ENCODE measurements around the gene NCLN. TPM values are rescaled to one million over a fixed set of nuclear protein-coding genes. Genes with fewer than 3 reads are reported as not detected.
A peak's percentile ranks its signal among the peaks of the same experiment; 100 is the strongest.
"Not testable (repeated sequence)": the region's sequence is repeated elsewhere in the genome, so short reads cannot be mapped to it uniquely, and the experiment has no call there.

The NCLN gene
- total RNA-seq, 4 donors from 2014 or later: 27.1 to 83.4 (median 38.2) TPM

GRCh38 chr19:3220576-3220975, 34.8 kb downstream of the NCLN start:
- Histone ChIP-seq H3K27me3 (peaks cover 3 to 39% of the 10 kb centered on the region in 2 donors), H3K36me3 (peaks cover 0 to 3% (median 0%) of the 10 kb centered on the region in 3 donors), H3K9me3 (no peaks in the 10 kb centered on the region), H3K4me1 (peaks cover 0 to 12% (median 0%) of the 10 kb centered on the region in 4 donors), H3K27ac (no peak overlapping the region), H3K4me3 (no peak overlapping the region)
- 70 to 71% methylated on average over 12 of the region's 12 CpGs for WGBS, 2 donors
- TF ChIP-seq EP300 (IDR thresholded peaks at IDR 0.05) (no peak), POLR2A (IDR thresholded peaks at IDR 0.05) (no peak)
- TF ChIP-seq, protein P1, sequence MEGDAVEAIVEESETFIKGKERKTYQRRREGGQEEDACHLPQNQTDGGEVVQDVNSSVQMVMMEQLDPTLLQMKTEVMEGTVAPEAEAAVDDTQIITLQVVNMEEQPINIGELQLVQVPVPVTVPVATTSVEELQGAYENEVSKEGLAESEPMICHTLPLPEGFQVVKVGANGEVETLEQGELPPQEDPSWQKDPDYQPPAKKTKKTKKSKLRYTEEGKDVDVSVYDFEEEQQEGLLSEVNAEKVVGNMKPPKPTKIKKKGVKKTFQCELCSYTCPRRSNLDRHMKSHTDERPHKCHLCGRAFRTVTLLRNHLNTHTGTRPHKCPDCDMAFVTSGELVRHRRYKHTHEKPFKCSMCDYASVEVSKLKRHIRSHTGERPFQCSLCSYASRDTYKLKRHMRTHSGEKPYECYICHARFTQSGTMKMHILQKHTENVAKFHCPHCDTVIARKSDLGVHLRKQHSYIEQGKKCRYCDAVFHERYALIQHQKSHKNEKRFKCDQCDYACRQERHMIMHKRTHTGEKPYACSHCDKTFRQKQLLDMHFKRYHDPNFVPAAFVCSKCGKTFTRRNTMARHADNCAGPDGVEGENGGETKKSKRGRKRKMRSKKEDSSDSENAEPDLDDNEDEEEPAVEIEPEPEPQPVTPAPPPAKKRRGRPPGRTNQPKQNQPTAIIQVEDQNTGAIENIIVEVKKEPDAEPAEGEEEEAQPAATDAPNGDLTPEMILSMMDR (IDR thresholded peaks at IDR 0.05): no peak
- DNase-seq (ENCODE audit: low spot score in 2 of 2): no peak

DNA sequence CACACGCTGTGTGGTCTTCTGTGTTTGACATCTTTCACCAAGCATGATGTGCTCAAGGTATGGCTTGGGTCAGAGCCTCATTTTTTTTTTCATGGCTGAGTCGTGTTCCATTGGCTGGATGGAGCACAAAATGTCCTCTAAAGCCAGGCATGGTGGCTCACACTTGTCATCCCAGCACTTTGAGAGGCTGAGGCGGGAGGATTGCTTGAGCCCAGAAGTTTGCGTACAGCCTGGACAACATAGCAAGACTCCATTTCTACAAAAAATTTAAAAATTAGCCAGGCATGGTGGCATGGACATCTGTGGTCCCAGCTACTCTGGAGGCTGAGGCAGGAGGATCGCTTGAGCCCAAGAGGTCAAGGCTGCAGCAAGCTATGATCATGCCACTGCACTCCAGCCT, 35.8 kb downstream of the NCLN start:
- H3K27ac ChIP-seq; H3K4me3 ChIP-seq; DNase-seq (ENCODE audit: low spot score in 2 of 2); H3K36me3 ChIP-seq; H3K9me3 ChIP-seq: not testable (repeated sequence)
- peaks cover 3 to 49% of the 10 kb centered on the region in 2 donors for H3K27me3 ChIP-seq
- peaks cover 0 to 13% (median 0%) of the 10 kb centered on the region in 4 donors for H3K4me1 ChIP-seq
- 88 to 92% methylated on average over 5 of the region's 5 CpGs for WGBS, 2 donors

- H3K9me3 ChIP-seq: no peaks in the 10 kb centered on the region
- 89 to 90% methylated on average over 5 of the region's 5 CpGs for WGBS, 2 donors
- TF ChIP-seq, protein P1 (IDR thresholded peaks at IDR 0.05): no peak
- TF ChIP-seq EP300 (IDR thresholded peaks at IDR 0.05) (no peak), POLR2A (IDR thresholded peaks at IDR 0.05) (no peak)
- H3K4me3 ChIP-seq: no peak overlapping the region
- H3K4me1 ChIP-seq: peaks cover 0 to 13% (median 0%) of the 10 kb centered on the region in 4 donors
- DNase-seq (ENCODE audit: low spot score in 2 of 2): no peak
- H3K27me3 ChIP-seq: peaks cover 3 to 60% of the 10 kb centered on the region in 2 donors
- no peaks in the 10 kb centered on the region for H3K36me3 ChIP-seq
- no peak overlapping the region for H3K27ac ChIP-seq
Observed at GRCh38 chr19:3222709-3223108, 37.0 kb downstream of the NCLN start.

GRCh38 chr19:3224346-3225168, 38.8 kb downstream of the NCLN start, which contains the start of gene CELF5:
Gene CELF5, plus strand, starts transcription at chr19:3224661. Its CDS starts 79 bp downstream, at chr19:3224740.
- no peak for TF ChIP-seq EP300 (IDR thresholded peaks at IDR 0.05)
- TF ChIP-seq, protein P1 (IDR thresholded peaks at IDR 0.05): peak; percentile 38 to 89 (median 73)
- Histone ChIP-seq H3K27ac (no peak within 1 kb of the TSS), H3K9me3 (no peaks in the 10 kb centered on the region), H3K4me1 (peaks cover 0 to 13% (median 0%) of the 10 kb centered on the region in 4 donors), H3K36me3 (no peaks in the 10 kb centered on the region), H3K27me3 (peaks cover 3 to 79% of the 10 kb centered on the region in 2 donors), H3K4me3 (peak within 1 kb of the TSS in 1 of 4 donors; percentile 34)
- DNase-seq (ENCODE audit: low spot score in 2 of 2): no peak
- WGBS, 2 donors: 3 to 4% methylated on average over 36 to 39 of the region's 94 CpGs

DNA sequence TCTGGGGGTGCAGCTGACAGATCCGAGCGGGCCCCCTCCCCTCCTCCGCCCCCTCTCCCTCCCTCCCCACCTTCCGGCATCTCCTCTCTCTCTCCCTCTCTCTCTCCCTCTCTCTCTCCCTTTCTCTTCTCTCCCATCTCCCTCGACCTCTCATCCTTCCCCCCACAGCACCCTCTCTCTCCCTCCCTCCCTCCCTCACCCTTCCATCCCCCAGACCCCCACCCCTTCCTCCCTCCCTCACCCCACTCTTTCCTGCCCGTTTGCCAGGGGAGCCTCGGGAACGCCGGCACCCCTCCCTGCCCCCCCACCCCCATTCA, 39.4 kb downstream of the NCLN start:
- no peak for DNase-seq (ENCODE audit: low spot score in 2 of 2)
- H3K9me3 ChIP-seq: no peaks in the 10 kb centered on the region
- WGBS, 2 donors: 0% methylated on average over 7 of the region's 9 CpGs; no CpG with 5 or more reads in 1 of the 2 donors
- peaks cover 3 to 84% of the 10 kb centered on the region in 2 donors for H3K27me3 ChIP-seq
- H3K36me3 ChIP-seq: no peaks in the 10 kb centered on the region
- H3K4me1 ChIP-seq: peaks cover 0 to 13% (median 0%) of the 10 kb centered on the region in 4 donors
- H3K4me3 ChIP-seq: no peak overlapping the region
- H3K27ac ChIP-seq: no peak overlapping the region
- TF ChIP-seq EP300 (IDR thresholded peaks at IDR 0.05): no peak
- no peak for TF ChIP-seq POLR2A (IDR thresholded peaks at IDR 0.05)

- H3K4me1 ChIP-seq: peaks cover 0 to 13% (median 0%) of the 10 kb centered on the region in 4 donors
- H3K27me3 ChIP-seq: peaks cover 3 to 89% of the 10 kb centered on the region in 2 donors
- H3K9me3 ChIP-seq: no peaks in the 10 kb centered on the region
- TF ChIP-seq, protein P1 (IDR thresholded peaks at IDR 0.05): no peak
- TF ChIP-seq POLR2A (IDR thresholded peaks at IDR 0.05) (no peak), EP300 (IDR thresholded peaks at IDR 0.05) (no peak)
- H3K4me3 ChIP-seq: no peak overlapping the region
- no peak for DNase-seq (ENCODE audit: low spot score in 2 of 2)
- H3K36me3 ChIP-seq: no peaks in the 10 kb centered on the region
- 20 to 41% methylated on average over 9 to 14 of the region's 16 CpGs for WGBS, 2 donors
- no peak overlapping the region for H3K27ac ChIP-seq
Observed at GRCh38 chr19:3225677-3226093, 40.0 kb downstream of the NCLN start.
